Fibroblast of mammary gland (primary cell): Measurements from ENCODE around the gene KRT86.
A peak's percentile ranks its signal among the peaks of the same experiment; 100 is the strongest.

Experiments
- DNase-seq: peaks from one replicate; pipeline ENCODE4 v3.0.0-alpha.2; 2010; ENCODE audit warnings: low read depth
- H3K4me3 ChIP-seq: 2 replicates; pipeline ENCODE4 v1.5.1; 2011; ENCODE audit warnings: low read depth, mild to moderate bottlenecking, low read length, moderate library complexity; ENCODE audit not compliant: control insufficient read depth
- TF ChIP-seq, protein P1 (sequence below): conservative IDR thresholded peaks from 2 replicates; pipeline ENCODE4 v1.5.1; 2011; ENCODE audit warnings: low read depth, low read length, inconsistent platforms; ENCODE audit not compliant: control insufficient read depth, insufficient read depth

The KRT86 gene

DNA sequence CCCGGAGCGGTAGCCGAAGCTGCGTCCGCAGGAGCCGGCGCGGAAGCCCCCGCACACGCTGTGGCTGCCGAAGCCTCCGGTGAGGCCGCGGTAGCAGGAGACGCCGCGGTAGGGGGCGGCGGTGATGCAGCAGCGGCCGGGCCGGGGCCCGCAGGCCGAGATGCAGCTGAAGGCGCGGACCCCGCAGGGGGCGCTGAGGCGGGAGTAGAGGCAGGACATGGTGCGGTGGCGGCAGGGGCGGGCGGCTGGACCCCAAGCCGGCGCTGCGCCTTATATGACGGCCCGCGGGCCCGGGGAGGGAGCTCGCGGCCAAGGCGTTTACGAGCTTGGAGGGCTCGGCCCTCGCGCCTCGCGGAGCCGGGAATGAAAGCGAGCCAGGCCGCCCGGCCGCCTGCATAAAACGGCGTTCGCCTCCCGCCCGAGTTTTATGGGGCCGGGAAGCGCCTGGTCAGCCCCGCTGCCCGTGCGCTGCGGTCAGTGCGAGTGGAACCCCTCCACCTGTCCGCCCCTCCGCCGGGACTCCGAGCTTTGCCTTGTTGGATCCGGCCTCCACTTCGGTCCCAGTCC, 16.0 kb upstream of the KRT86 start:
- H3K4me3 ChIP-seq: no peak overlapping the region
- TF ChIP-seq, protein P1, sequence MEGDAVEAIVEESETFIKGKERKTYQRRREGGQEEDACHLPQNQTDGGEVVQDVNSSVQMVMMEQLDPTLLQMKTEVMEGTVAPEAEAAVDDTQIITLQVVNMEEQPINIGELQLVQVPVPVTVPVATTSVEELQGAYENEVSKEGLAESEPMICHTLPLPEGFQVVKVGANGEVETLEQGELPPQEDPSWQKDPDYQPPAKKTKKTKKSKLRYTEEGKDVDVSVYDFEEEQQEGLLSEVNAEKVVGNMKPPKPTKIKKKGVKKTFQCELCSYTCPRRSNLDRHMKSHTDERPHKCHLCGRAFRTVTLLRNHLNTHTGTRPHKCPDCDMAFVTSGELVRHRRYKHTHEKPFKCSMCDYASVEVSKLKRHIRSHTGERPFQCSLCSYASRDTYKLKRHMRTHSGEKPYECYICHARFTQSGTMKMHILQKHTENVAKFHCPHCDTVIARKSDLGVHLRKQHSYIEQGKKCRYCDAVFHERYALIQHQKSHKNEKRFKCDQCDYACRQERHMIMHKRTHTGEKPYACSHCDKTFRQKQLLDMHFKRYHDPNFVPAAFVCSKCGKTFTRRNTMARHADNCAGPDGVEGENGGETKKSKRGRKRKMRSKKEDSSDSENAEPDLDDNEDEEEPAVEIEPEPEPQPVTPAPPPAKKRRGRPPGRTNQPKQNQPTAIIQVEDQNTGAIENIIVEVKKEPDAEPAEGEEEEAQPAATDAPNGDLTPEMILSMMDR: no peak
- peak; percentile 16 for DNase-seq

DNA sequence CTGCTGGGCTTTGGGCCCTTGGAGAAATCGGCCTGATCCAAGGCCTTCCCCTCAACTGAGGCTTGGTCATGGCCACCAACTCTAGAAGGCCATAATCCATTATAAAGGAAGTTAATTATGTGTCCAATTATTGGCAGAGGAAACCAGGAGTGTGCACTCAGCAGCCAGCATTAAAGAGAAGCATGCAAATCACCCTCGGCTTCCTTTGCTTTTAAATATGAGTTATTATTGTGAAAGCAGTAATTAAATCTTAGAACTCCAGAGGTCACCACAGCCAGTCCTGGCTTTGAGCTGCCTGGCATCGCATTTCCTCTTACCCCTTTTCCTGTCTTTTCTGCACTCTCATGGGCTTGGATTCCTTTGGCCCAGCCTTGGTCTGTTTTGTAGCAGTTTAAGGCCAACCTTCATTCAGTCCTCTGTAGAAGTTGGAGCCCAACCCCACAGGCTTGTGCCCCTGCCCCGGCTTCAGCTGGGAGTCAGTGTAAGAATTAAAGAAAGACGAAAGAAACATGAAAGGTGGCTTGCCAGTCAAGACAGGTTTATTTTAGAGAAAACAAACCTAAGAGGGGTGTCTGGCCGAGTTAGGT, 14.7 kb upstream of the KRT86 start:
- TF ChIP-seq, protein P1: no peak
- H3K4me3 ChIP-seq: no peak overlapping the region
- DNase-seq: no peak

- peak; percentile 36 for DNase-seq
- TF ChIP-seq, protein P1: no peak
Observed at GRCh38 chr12:52260361-52261207, 13.9 kb upstream of the KRT86 start.

DNA sequence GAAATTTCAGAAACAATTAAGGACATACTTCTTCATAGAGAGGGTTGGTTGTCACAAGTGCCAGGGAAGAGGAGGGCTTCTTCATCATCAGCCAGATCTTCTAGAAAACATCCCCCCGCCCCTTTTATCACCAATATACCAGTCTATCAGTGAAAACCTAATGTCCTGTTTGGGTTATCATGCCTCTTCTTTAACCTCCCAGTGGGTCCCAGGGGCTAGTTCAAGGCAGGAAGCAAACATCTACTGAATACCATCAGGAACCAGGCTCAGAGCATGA, 13.3 kb upstream of the KRT86 start:
- DNase-seq: no peak
- TF ChIP-seq, protein P1: no peak
- no peak overlapping the region for H3K4me3 ChIP-seq

More at GRCh38 chr12:52260361-52261207, 13.9 kb upstream of the KRT86 start:
- H3K4me3 ChIP-seq: no peak overlapping the region

GRCh38 chr12:52262286-52262685, 12.2 kb upstream of the KRT86 start:
- no peak for DNase-seq
- TF ChIP-seq, protein P1: no peak
- H3K4me3 ChIP-seq: no peak overlapping the region

DNA sequence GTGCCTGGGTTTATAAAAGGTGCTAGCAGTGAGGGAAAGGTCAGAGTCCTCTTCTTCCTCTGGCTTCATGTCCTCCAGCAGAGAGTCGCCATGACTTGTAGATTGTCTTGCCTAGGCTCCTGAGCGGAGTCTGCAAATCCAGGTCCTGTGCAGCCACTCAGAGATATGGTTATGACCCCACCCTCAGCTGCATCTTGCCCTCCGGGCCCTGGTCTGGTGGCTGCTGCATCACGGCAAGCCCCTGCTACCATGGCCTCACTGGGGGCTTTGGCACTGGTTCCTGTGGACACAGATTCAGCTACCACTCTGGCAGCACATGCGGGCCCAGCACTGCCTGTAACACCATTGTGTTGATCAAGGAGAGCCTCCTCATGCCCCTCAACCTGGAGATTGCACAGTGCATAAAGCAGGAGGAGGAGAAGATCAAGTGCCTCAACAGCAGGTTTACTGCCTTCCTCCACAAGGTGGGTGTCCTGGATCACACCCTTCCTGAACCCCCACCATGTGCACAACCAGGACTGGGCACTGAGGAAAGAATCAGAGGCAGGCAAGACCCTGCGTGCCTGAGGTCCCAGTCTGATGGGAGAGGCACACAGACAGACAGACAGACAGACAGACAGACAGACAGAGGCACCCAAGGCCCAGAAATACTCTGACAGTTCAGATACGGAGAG, 10.5 kb upstream of the KRT86 start:
- TF ChIP-seq, protein P1: no peak
- no peak overlapping the region for H3K4me3 ChIP-seq
- no peak for DNase-seq
